NCI-H460 (cell line): Measurements from ENCODE around the gene LAMA1. TPM values are rescaled to one million over a fixed set of nuclear protein-coding genes. Genes with fewer than 3 reads are reported as not detected.
"Not testable (repeated sequence)": the region's sequence is repeated elsewhere in the genome, so short reads cannot be mapped to it uniquely, and the experiment has no call there.

Experiments used
- DNase-seq: peaks from one replicate; pipeline ENCODE4 v3.0.0-alpha.2; 2016; ENCODE audit warnings: low read depth; ENCODE audit errors: extremely low read depth
- total RNA-seq: library from RNA; depleted of rRNA; stranded (reverse); fragments of >200 nt; shearing (Covaris generic); gene quantifications from 2 replicates; pipeline ENCODE4 v1.2.3, GENCODE V29; 2014

Gene LAMA1
- total RNA-seq, 1 experiment from 2014 or later: 222 TPM

DNA sequence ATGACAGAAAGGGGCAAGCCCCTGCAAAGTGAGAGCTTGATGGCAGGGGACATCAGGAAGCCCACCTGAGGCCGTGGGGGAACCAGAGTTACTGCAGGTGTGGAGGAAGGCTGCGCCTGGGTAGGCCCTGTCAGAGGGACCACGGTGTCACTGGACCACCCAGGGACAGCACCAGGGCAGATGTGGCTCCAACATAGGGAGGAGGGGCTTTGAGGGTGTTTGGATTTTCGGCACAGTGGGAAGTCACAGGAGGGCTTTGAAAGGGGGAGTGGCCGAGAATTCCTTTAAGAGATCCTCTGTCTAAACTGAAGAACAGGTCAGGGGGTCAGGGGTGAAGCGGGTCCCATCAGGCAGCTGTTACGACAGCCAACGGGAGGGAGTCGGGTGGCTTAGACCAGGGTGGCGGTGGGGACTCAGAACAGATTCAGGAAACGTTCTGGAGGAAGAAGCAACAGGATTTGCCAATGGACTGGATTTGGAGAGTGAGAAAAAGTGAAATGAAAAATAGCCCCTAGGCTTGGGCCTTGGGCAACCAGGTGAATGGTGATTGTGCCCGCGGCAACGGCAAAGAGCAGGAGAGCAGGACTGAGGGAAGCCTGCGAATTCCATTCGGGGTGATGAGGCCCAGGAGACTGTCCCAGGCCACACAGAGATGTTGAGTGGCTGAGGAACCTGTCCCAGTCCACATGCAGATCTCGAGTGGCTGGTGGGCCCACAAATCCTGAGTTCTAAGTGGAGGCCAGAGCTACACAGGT, 166.1 kb downstream of the LAMA1 start:
- no peak for DNase-seq

- DNase-seq: no peak
Observed at GRCh38 chr18:6950641-6951040, 167.0 kb downstream of the LAMA1 start.

GRCh38 chr18:6949800-6950586, 167.6 kb downstream of the LAMA1 start:
- no peak for DNase-seq

DNA sequence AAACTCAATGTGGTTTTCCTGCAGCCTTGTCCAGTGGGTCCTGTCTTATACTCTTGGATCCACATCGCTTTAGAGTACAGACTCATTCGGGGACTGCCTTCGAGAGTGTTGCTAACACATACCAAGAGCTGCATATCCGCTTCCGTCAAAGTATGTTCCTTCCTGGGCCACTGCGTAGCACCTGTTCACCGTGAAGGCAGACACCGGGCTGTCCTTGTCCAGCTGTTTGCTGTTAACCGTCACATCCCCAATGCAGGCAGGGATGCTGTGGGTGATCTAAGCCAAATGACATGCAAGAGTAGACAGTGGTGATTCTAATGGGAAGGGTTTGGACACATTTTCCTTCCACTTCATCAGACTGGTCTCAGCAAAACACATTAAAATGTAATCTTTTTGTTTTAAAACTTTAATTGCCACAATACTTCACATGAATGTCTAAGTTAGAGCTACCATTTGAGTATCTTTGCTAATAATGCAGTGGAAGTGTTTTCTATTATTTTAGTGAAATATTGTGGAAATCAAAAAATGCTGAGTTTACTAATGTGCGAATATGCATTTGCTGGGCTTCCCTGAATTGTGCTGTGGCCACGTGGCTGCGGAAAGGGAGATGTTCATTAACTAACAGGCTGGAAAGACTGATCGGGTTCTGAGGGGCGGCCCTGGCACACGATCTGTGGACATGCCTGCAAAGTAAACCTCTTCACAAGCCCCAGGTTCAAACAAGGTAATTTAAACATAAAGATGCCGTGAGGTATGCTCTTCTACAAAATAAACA, 169.1 kb downstream of the LAMA1 start:
- DNase-seq: no peak

GRCh38 chr18:6947338-6948030, 170.1 kb downstream of the LAMA1 start:
- no peak for DNase-seq

DNA sequence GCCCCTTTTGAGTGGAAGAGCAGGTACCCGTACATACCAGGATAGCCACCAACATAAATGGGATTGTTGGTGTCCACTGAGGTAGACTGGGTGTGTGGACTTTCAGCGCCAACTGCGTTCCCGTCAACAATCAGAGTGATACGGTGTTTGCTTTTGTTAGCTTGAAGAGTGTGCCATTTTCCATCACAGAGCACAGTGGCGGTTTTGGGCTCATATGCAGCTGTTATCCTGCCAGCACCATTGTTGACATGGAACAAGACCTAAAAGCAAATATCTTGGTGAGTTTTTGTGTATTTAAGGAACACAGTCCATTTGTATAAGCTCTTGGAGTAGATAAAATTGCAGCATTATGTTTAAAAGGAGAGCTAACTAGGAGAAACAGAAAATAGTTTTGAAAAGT, 174.5 kb downstream of the LAMA1 start:
- no peak for DNase-seq

GRCh38 chr18:6942742-6943141, 174.9 kb downstream of the LAMA1 start:
- no peak for DNase-seq

- no peak for DNase-seq
Observed at GRCh38 chr18:6941996-6942395, 175.6 kb downstream of the LAMA1 start.

- DNase-seq: no peak
Observed at GRCh38 chr18:6940451-6940850, 177.1 kb downstream of the LAMA1 start.

GRCh38 chr18:6939972-6940371, 177.6 kb downstream of the LAMA1 start:
- no peak for DNase-seq

GRCh38 chr18:6938403-6938802, 179.2 kb downstream of the LAMA1 start:
- DNase-seq: not testable (repeated sequence)

DNA sequence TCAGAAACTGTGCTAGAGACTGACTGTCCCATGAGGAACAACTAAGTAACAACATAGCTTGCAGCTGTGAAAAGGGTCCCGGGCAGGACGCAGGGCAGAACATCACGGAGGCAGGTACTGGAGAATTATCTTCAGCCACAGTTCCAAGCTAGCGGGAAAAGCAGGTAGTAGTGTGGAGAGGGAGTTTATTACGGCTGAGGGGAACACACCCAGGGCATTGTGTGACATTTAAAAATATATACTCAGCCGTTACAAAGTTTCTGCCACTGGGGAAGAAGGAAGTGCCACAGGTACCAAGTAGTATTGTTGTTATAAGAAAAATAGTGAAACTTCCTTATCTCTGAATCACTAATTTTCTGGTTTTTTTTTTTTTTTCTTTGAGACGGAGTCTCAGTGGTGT, 179.6 kb downstream of the LAMA1 start:
- no peak for DNase-seq

DNA sequence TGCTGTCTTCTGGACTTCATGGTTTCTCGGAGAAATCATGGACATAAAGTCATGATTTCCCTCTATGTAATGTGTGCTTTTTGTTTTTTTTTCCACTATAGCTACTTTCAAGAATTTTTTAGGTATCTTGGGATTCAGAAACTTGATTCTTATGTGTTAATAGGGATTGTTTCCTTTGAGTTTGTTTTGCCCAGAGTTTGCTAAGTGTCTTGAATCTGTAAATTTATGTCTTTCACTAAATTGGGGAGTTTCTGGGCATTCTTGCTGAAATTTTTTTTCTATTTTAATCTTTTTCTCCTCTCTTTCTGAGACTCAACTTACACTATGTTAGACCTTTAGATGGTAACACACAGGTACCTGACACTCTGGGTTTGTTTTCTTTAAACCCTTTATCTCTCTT, 182.7 kb downstream of the LAMA1 start:
- DNase-seq: no peak

- peak; percentile 54 for DNase-seq
Observed at GRCh38 chr18:6929370-6930102, 188.1 kb downstream of the LAMA1 start.

- no peak for DNase-seq
Observed at GRCh38 chr18:6928359-6928758, 189.2 kb downstream of the LAMA1 start.

- DNase-seq: no peak
Observed at GRCh38 chr18:6927153-6927552, 190.4 kb downstream of the LAMA1 start.

DNA sequence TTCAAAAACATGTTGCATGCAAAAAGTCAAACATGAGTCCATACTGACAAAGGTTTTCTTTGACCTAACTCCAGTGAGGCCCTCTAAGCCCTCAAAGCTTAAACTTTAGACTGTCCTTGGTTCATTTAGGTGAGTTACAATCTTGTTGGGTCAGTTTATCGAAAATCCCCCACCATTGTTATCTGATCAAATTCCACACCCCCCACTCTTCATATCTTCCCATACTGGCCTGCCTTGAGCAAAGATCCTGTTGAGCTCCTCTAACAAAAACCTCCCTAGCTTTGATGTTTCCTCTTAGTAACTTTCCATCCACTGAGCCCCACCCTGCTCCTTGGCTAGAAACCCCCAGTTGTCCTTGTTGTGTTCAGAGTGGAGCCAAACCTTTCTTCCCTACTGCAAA, 194.4 kb downstream of the LAMA1 start:
- no peak for DNase-seq

- no peak for DNase-seq
Observed at GRCh38 chr18:6921571-6921970, 196.0 kb downstream of the LAMA1 start.

DNA sequence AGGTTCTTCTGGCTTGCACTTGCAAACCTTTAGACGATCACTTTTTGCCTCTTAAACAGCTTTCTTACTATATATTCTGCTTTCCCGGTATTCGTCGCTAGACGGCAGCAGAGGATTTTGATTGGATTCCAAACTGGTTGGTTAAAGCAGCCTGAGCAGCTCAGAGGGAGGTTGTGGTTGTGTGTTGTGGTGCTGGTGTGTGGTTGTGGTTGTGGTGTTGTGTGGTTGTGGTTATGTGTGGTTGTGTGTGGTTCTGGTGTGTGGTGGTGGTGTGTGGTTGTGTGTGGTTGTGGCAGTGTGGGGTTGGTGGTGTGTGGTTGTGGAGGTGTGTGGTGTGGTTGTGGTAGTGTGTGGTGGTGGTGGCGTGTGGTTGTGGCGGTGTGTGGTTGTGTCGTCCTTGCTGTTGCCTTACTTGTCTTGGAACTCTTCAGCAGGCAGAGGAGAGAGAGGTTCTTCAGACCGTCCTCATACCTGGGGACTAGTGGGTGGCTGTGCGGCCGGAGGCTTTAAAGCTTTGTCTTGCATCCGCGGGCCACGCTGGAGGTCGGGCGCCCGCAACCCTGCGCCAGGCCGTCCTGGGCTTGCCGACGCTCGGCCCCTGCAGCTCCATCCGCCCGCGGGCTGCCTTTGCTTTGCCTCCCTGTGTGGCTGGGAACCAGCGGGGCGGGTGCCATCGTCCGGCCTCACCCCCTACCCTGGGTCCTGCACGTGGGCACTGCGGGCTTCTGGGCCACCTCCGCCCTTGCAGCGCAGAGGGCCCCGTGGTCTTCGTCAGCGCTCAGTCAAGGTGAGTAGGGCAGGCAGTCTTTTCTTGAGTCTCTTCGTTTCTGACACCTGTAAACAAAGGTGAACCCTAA, 197.3 kb downstream of the LAMA1 start:
- peak; percentile 70 for DNase-seq
